GM15510 (cell line): ENCODE data around the gene EXT2.

Source experiments
- POLR2A ChIP-seq: IDR thresholded peaks from 3 replicates; pipeline ENCODE4 v1.6.1; 2011; ENCODE audit warnings: borderline replicate concordance; ENCODE audit not compliant: insufficient read length; ENCODE audit errors: extremely low read depth

EXT2 gene

GRCh38 chr11:44189986-44190882 lies 94.8 kb downstream of the EXT2 start:
- TF ChIP-seq POLR2A = no peak

- no peak for TF ChIP-seq POLR2A
These were observed 95.4 kb downstream of the EXT2 start for GRCh38 chr11:44190883-44191230.

- TF ChIP-seq POLR2A = no peak
These were observed 96.0 kb downstream of the EXT2 start for GRCh38 chr11:44191322-44192016.

- no peak for TF ChIP-seq POLR2A
These were observed 96.5 kb downstream of the EXT2 start for GRCh38 chr11:44192017-44192385.

- TF ChIP-seq POLR2A = no peak
These were observed 97.1 kb downstream of the EXT2 start for GRCh38 chr11:44192462-44193100.

GRCh38 chr11:44193856-44194255 lies 98.4 kb downstream of the EXT2 start:
- TF ChIP-seq POLR2A = no peak

- no peak for TF ChIP-seq POLR2A
These were observed 102.8 kb downstream of the EXT2 start for GRCh38 chr11:44198146-44198724.

GRCh38 chr11:44199298-44199697 lies 103.8 kb downstream of the EXT2 start:
- no peak for TF ChIP-seq POLR2A

- TF ChIP-seq POLR2A = no peak
These were observed 104.3 kb downstream of the EXT2 start for GRCh38 chr11:44199816-44200215.

GRCh38 chr11:44203270-44204043 lies 108.0 kb downstream of the EXT2 start:
- no peak for TF ChIP-seq POLR2A

- no peak for TF ChIP-seq POLR2A
These were observed 109.9 kb downstream of the EXT2 start for GRCh38 chr11:44205352-44205751.

- no peak for TF ChIP-seq POLR2A
These were observed 110.4 kb downstream of the EXT2 start for GRCh38 chr11:44205836-44206235.

GRCh38 chr11:44207292-44207691 lies 111.8 kb downstream of the EXT2 start:
- TF ChIP-seq POLR2A = no peak

- no peak for TF ChIP-seq POLR2A
These were observed 113.6 kb downstream of the EXT2 start for GRCh38 chr11:44208976-44209603.

- no peak for TF ChIP-seq POLR2A
These were observed 116.7 kb downstream of the EXT2 start for GRCh38 chr11:44212128-44212527.

- no peak for TF ChIP-seq POLR2A
These were observed 117.7 kb downstream of the EXT2 start for GRCh38 chr11:44213148-44213547.
